ENCODE measurements around the gene NDC1.
"Not testable (repeated sequence)": the region's sequence is repeated elsewhere in the genome, so short reads cannot be mapped to it uniquely, and the experiment has no call there.

GRCh38 chr1:53816584-53816983, 21.5 kb downstream of the NDC1 start:
- TF ChIP-seq CTCF, EZH2phosphoT487 (IDR thresholded peaks at IDR 0.05): not testable (repeated sequence)
